Esophagus (tissue), 2 donors: ENCODE data around the gene HS2ST1. TPM values are rescaled to one million over a fixed set of nuclear protein-coding genes. Genes with fewer than 3 reads are reported as not detected.
"Not testable (repeated sequence)": the region's sequence is repeated elsewhere in the genome, so short reads cannot be mapped to it uniquely, and the experiment has no call there.

Experiments
- H3K27ac ChIP-seq, 2 donors: one replicate each; pipeline ENCODE4 v1.5.1; 2013; ENCODE audit warnings: low read depth in 2 of 2, mild to moderate bottlenecking in 2 of 2, inconsistent platforms in 1 of 2, low read length in 1 of 2, moderate library complexity in 1 of 2
- H3K27me3 ChIP-seq, 2 donors: one replicate each; pipeline ENCODE4 v1.6.1; 2013; ENCODE audit warnings: low read length in 2 of 2, control low read depth in 1 of 2, mild to moderate bottlenecking in 1 of 2; ENCODE audit not compliant: insufficient read depth in 2 of 2, control insufficient read depth in 1 of 2
- H3K36me3 ChIP-seq, 2 donors: one replicate each; pipeline ENCODE4 v1.6.1; 2013; ENCODE audit warnings: low read length in 1 of 2; ENCODE audit not compliant: control insufficient read depth in 2 of 2, insufficient read depth in 2 of 2
- H3K4me1 ChIP-seq, 2 donors: one replicate each; pipeline ENCODE4 v1.6.1; 2013; ENCODE audit warnings: low read length in 1 of 2; ENCODE audit not compliant: control insufficient read depth in 2 of 2, insufficient read depth in 2 of 2
- H3K4me3 ChIP-seq, 2 donors: one replicate each; pipeline ENCODE4 v1.5.1; 2013; ENCODE audit warnings: low read length in 2 of 2, mild to moderate bottlenecking in 2 of 2, low read depth in 1 of 2, moderate library complexity in 1 of 2
- H3K9me3 ChIP-seq, 2 donors: one replicate each; pipeline ENCODE4 v1.6.1; 2013; ENCODE audit warnings: mild to moderate bottlenecking in 2 of 2, low read depth in 1 of 2, low read length in 1 of 2, moderate library complexity in 1 of 2; ENCODE audit not compliant: control insufficient read depth in 2 of 2, insufficient read depth in 1 of 2
- WGBS, 2 donors: extraction: QIAGEN DNeasy Blood & Tissue Kit; methylation state at CpG; one replicate each; pipeline ENCODE4 v1.1.7; 2013; 5-methylcytosine and 5-hydroxymethylcytosine counted together
- polyA plus RNA-seq, 2 donors: library from polyadenylated mRNA; stranded (reverse); fragments of 200-250 nt; gene quantifications; one replicate each; pipeline ENCODE4 v1.2.3, GENCODE V29; 2013
- donor health status: healthy with polysubstance abuse.
- donor health status: Bipolar disorder and iron deficiency.

HS2ST1 gene
- polyA plus RNA-seq, 2 donors = 2.7 to 3.8 TPM

DNA sequence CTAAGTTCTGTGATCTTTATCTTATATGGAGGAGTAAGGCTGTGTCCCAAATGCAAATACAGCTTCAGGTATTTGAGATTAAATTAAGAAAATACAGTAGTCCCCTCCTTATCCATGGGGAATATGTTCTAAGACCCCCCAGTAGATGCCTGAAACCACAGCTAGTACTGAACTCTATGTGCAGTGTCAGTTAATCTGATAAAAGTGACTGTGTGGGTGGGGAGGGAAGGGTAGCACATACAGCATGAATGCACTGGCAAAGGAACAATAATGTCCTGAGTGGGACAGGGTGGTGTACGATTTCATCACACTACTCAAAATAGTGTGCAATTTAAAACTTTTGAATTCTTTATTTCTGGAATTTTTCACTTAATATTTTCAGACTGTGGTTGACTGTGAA lies 83.1 kb downstream of the HS2ST1 start:
- no peaks in the 10 kb centered on the region for H3K9me3 ChIP-seq
- H3K27me3 ChIP-seq = no peaks in the 10 kb centered on the region
- H3K4me3 ChIP-seq = no peak overlapping the region
- no peaks in the 10 kb centered on the region for H3K4me1 ChIP-seq
- WGBS, 2 donors = 70 to 85% methylated on average over 1 of the region's 1 CpG
- H3K27ac ChIP-seq = no peak overlapping the region
- no peaks in the 10 kb centered on the region for H3K36me3 ChIP-seq

- WGBS, 2 donors = 95 to 98% methylated on average over 3 of the region's 3 CpGs
- Histone ChIP-seq H3K4me1 (no peaks in the 10 kb centered on the region), H3K4me3 (no peak overlapping the region), H3K36me3 (no peaks in the 10 kb centered on the region), H3K27me3 (no peaks in the 10 kb centered on the region), H3K27ac (no peak overlapping the region), H3K9me3 (no peaks in the 10 kb centered on the region)
Observed at GRCh38 chr1:86998280-86998679, 83.8 kb downstream of the HS2ST1 start.

- H3K27me3 ChIP-seq = no peaks in the 10 kb centered on the region
- no peaks in the 10 kb centered on the region for H3K4me1 ChIP-seq
- H3K9me3 ChIP-seq = no peaks in the 10 kb centered on the region
- H3K27ac ChIP-seq = no peak overlapping the region
- no peak overlapping the region for H3K4me3 ChIP-seq
- H3K36me3 ChIP-seq = no peaks in the 10 kb centered on the region
Observed at GRCh38 chr1:86998727-86999126, 84.3 kb downstream of the HS2ST1 start.

DNA sequence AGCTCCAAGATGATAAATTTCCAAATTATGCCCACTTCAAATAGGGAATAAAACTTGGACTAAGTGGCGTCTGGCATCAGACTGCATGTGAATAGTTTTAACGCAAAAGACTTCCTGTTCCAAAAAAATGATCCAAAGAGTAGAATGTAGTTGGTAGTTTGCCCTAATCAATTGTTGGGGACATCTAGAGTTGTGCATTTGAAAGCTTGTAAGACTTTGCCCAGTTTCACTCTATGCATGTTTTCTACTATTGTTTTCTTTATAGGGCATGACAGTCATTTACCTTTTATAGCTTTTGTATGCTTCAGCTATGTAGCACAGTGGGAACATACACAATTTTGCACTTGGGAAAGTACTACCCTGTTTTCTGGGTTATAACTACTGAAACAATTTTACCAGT lies 86.0 kb downstream of the HS2ST1 start:
- 37 to 42% methylated on average over 2 of the region's 2 CpGs for WGBS, 2 donors
- no peaks in the 10 kb centered on the region for H3K36me3 ChIP-seq
- no peaks in the 10 kb centered on the region for H3K9me3 ChIP-seq
- no peak overlapping the region for H3K27ac ChIP-seq
- H3K27me3 ChIP-seq = no peaks in the 10 kb centered on the region
- H3K4me1 ChIP-seq = no peaks in the 10 kb centered on the region
- no peak overlapping the region for H3K4me3 ChIP-seq

DNA sequence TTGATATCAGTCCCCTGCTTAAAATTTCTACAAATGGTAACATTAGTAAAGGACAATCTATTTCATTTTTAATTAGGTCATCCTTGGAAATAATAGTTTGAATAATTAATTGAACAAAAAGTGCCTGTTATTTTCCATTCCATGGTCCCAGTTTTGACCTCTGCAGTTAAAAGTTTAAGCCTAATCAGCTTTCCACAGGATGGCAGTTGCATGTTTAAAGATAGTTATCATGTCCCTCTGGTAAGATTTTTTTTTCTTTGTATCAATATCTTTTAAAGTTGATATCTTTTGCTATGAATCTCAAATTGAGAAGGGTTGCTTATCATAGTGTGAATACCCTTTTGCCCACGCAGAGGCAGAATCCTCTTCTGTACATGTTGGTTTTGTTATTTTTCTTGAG lies 90.4 kb downstream of the HS2ST1 start:
- Histone ChIP-seq H3K27ac (no peak overlapping the region), H3K4me3 (no peak overlapping the region), H3K9me3 (no peaks in the 10 kb centered on the region), H3K27me3 (no peaks in the 10 kb centered on the region), H3K36me3 (no peaks in the 10 kb centered on the region), H3K4me1 (no peaks in the 10 kb centered on the region)
- 97 to 100% methylated on average over 1 of the region's 1 CpG for WGBS, 2 donors

DNA sequence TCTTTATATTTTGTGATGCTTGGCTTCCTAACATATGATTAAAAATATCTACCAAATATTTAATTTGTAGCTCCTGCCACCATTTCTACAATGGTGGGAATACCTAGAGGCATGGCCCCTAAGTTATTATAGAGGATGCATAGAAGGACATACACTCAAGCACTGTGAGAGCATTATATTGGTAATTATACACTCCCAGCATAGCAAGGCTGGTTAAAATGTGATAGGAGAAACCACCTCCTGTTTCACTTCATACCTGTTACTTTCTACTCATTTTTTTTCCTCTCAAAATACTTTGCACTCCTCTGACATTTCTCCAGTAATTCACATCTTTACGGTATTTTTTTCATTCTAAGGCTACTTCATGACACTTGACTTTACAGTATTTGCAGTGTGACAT lies 92.9 kb downstream of the HS2ST1 start:
- WGBS, 2 donors = 86 to 94% methylated on average over 1 of the region's 1 CpG
- Histone ChIP-seq H3K4me1 (no peaks in the 10 kb centered on the region), H3K27me3 (no peaks in the 10 kb centered on the region), H3K36me3 (no peaks in the 10 kb centered on the region), H3K9me3 (no peaks in the 10 kb centered on the region), H3K4me3 (no peak overlapping the region), H3K27ac (no peak overlapping the region)

GRCh38 chr1:87013385-87013784 lies 99.0 kb downstream of the HS2ST1 start:
- not testable (repeated sequence) for H3K27me3 ChIP-seq, H3K4me3 ChIP-seq, H3K4me1 ChIP-seq, H3K27ac ChIP-seq, H3K9me3 ChIP-seq, H3K36me3 ChIP-seq

DNA sequence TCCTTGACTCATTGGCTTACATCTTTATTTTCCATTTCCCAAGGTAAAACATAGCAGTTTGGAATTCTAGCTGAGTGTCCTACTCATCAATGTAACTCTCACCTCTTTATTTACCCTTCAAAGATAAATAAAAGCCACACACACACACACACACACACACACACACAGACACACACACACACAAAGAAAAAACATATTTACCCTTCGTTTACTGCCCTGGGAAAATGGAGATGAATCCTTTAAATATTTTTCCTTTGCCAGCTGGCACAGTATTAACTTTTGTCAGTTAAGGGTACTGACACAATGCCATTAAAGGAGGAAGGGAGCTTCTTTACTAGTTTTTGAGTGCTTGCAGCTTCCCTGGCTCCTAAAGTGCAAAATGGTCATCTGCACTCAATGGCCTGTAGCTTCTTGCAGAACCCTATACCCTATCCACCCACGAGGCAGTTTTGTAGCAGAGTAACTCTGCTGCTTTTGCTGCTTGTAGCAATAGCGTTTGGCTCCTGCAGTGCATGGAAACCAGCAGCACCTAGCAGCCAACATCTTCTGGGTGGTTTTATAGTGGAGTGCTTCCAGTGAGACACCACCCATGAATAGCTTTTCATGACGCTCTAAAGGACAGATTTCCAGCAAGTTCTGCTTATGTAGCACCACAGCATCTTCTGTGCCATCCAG lies 103.7 kb downstream of the HS2ST1 start:
- 55 to 59% methylated on average over 4 of the region's 4 CpGs for whole genome bisulfite sequencing, 2 donors

DNA sequence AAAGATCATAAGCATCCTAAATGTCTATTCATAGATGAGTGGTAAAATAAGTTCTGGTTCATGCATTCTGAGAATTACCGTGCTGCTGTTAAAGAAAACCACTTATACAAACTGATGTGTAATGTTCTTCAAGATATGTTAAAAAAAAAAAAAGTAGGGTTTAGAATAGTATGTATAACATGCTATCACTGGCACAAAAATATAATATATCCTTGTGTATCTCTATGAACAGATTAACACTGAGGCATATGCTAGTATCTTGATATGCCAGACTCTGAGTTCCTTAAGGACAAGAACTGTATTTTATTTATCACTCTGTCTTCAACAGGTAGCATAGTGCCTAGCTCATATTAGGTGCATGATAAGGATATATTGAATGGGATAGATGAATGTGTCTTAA lies 108.9 kb downstream of the HS2ST1 start:
- no peaks in the 10 kb centered on the region for H3K4me1 ChIP-seq
- H3K27ac ChIP-seq = no peak overlapping the region
- WGBS, 2 donors = 0 to 21% methylated on average over 1 of the region's 1 CpG
- H3K4me3 ChIP-seq = no peak overlapping the region
- H3K27me3 ChIP-seq = no peaks in the 10 kb centered on the region
- H3K9me3 ChIP-seq = no peaks in the 10 kb centered on the region
- H3K36me3 ChIP-seq = no peaks in the 10 kb centered on the region

More for the DNA sequence above, 103.7 kb downstream of the HS2ST1 start:
- Histone ChIP-seq H3K27ac (no peak overlapping the region), H3K4me3 (no peak overlapping the region), H3K4me1 (no peaks in the 10 kb centered on the region), H3K9me3 (peaks cover 0 to 2% of the 10 kb centered on the region in 2 donors), H3K36me3 (no peaks in the 10 kb centered on the region), H3K27me3 (no peaks in the 10 kb centered on the region)

- Histone ChIP-seq H3K36me3 (no peaks in the 10 kb centered on the region), H3K4me3 (no peak overlapping the region), H3K27ac (no peak overlapping the region), H3K9me3 (no peaks in the 10 kb centered on the region), H3K4me1 (no peaks in the 10 kb centered on the region), H3K27me3 (no peaks in the 10 kb centered on the region)
- 92 to 94% methylated on average over 2 of the region's 2 CpGs for WGBS, 2 donors
Observed at GRCh38 chr1:87024936-87025540, 110.6 kb downstream of the HS2ST1 start.
